ENCODE data around the gene SMURF1. TPM values are rescaled to one million over a fixed set of nuclear protein-coding genes. Genes with fewer than 3 reads are reported as not detected.

Gene SMURF1
- total RNA-seq, 1 donor from 2014 or later, result 24.5 TPM

DNA sequence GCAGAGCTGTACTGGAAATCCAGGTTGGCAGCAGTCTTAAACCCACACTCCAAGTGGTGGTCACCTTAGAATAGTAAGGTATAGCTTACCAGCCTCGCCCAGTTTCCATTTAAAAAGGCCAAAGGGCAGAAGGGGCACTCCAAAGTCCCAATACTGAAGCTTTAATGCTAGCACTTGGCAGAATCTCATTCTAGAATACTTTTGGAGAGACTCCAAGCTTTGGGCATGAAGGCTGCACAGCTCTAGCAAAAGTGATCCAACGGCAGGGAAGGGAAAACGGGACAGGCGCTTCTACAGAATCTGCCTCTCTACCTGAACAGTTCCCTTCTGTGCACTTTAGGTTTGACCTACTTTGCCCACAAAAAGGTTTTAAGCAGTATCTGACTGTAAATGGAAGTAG is 19.7 kb downstream of the SMURF1 start:
- Mint-ChIP-seq H3K36me3 (ENCODE audit: low read depth) (peaks cover 10% of the 10 kb centered on the region), H3K4me3 (no peak overlapping the region), H3K27ac (ENCODE audit: unreplicated experiment) (no peak overlapping the region), H3K4me1 (peaks cover 37% of the 10 kb centered on the region), H3K27me3 (ENCODE audit: low read depth) (no peaks in the 10 kb centered on the region), H3K9me3 (peaks cover 3% of the 10 kb centered on the region)
- no peak for TF ChIP-seq CTCF (conservative IDR thresholded peaks at IDR 0.05)
- no peak for DNase-seq (ENCODE audit: low read depth, low spot score)

GRCh38 chr7:99123571-99124033 is 20.3 kb downstream of the SMURF1 start:
- Mint-ChIP-seq H3K4me1 (peaks cover 37% of the 10 kb centered on the region), H3K36me3 (ENCODE audit: low read depth) (peaks cover 10% of the 10 kb centered on the region), H3K4me3 (no peak overlapping the region), H3K27ac (ENCODE audit: unreplicated experiment) (no peak overlapping the region), H3K27me3 (ENCODE audit: low read depth) (no peaks in the 10 kb centered on the region), H3K9me3 (peaks cover 3% of the 10 kb centered on the region)
- TF ChIP-seq CTCF (conservative IDR thresholded peaks at IDR 0.05), result no peak
- no peak for DNase-seq (ENCODE audit: low read depth, low spot score)

DNA sequence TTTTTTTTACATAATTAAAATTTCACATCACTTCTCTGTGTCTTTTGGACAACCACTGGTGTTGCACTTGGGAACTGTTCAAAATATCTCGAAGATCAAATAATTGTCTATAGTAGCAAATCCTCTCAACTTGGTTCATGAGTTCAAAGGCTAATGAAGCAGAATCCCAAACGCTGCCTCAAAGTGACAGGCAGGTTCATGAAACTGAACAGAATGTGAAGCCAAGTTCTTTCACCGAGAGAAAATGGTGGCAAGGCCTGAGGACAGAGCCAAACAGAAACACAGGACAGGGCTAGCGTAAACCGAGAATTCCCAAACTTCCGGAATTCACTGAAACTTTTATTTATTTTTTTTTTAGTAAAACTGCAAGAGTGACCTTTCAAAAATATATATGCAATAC is 21.1 kb downstream of the SMURF1 start:
- peaks cover 10% of the 10 kb centered on the region for H3K9me3 Mint-ChIP-seq
- H3K4me1 Mint-ChIP-seq, result peaks cover 28% of the 10 kb centered on the region
- TF ChIP-seq CTCF (conservative IDR thresholded peaks at IDR 0.05), result no peak
- H3K36me3 Mint-ChIP-seq (ENCODE audit: low read depth), result peaks cover 18% of the 10 kb centered on the region
- H3K4me3 Mint-ChIP-seq, result no peak overlapping the region
- no peak overlapping the region for H3K27ac Mint-ChIP-seq (ENCODE audit: unreplicated experiment)
- no peak for DNase-seq (ENCODE audit: low read depth, low spot score)
- H3K27me3 Mint-ChIP-seq (ENCODE audit: low read depth), result no peaks in the 10 kb centered on the region

GRCh38 chr7:99121496-99122021 is 22.3 kb downstream of the SMURF1 start:
- H3K27me3 Mint-ChIP-seq (ENCODE audit: low read depth), result no peaks in the 10 kb centered on the region
- H3K4me1 Mint-ChIP-seq, result peaks cover 17% of the 10 kb centered on the region
- no peak overlapping the region for H3K4me3 Mint-ChIP-seq
- no peak for TF ChIP-seq CTCF (conservative IDR thresholded peaks at IDR 0.05)
- peaks cover 14% of the 10 kb centered on the region for H3K9me3 Mint-ChIP-seq
- no peak overlapping the region for H3K27ac Mint-ChIP-seq (ENCODE audit: unreplicated experiment)
- DNase-seq (ENCODE audit: low read depth, low spot score), result no peak
- peaks cover 22% of the 10 kb centered on the region for H3K36me3 Mint-ChIP-seq (ENCODE audit: low read depth)

- DNase-seq (ENCODE audit: low read depth, low spot score), result no peak
- TF ChIP-seq CTCF (conservative IDR thresholded peaks at IDR 0.05), result no peak
- Mint-ChIP-seq H3K4me3 (no peak overlapping the region), H3K27ac (ENCODE audit: unreplicated experiment) (no peak overlapping the region), H3K27me3 (ENCODE audit: low read depth) (no peaks in the 10 kb centered on the region), H3K4me1 (peaks cover 16% of the 10 kb centered on the region), H3K36me3 (ENCODE audit: low read depth) (peaks cover 28% of the 10 kb centered on the region), H3K9me3 (peaks cover 14% of the 10 kb centered on the region)
These were observed 23.0 kb downstream of the SMURF1 start for GRCh38 chr7:99120916-99121315.

Measured in neural crest cell (in vitro differentiated cells).